DMS79 (cell line): ENCODE data around the gene C16orf90.
"Not testable (repeated sequence)": the region's sequence is repeated elsewhere in the genome, so short reads cannot be mapped to it uniquely, and the experiment has no call there.

Experiments used
- DNase-seq: peaks from one replicate; lab custom pipeline; 2025; lab: John Stamatoyannopoulos, UW

Gene C16orf90

DNA sequence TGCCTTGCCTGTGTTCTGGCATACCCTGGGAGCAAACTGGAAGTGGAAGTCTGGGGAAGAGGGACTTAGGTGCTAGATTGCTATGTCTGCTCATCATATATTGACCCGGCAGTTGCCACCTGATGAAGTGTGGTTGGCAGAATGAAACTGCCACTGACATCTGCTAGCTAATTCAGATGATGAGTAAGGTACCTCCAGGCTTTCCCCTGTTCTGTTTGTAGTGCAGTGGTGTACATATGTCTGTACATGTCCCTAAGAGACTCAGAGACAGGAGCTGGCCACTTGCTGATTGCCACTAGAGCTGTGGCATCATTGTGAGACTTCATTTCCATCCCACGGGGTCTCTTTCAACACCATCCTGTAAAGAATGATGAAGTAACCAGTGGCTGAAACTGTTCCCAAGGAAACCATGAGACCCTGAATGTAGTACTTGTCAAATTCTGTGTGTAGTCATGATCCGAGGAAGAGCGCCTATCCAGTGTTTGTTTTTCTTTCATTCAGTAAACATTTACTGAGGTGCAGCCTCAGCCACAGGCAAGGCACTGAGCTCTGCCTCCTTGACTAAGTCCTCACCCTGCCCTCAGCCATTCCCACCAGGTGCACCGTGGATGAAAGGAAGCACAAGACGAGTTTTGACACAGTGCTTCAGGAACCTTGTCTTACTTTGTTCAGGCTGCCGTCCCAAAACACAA, 18.7 kb upstream of the C16orf90 start:
- no peak for DNase-seq

GRCh38 chr16:3511286-3512180, 16.2 kb upstream of the C16orf90 start:
- no peak for DNase-seq

DNA sequence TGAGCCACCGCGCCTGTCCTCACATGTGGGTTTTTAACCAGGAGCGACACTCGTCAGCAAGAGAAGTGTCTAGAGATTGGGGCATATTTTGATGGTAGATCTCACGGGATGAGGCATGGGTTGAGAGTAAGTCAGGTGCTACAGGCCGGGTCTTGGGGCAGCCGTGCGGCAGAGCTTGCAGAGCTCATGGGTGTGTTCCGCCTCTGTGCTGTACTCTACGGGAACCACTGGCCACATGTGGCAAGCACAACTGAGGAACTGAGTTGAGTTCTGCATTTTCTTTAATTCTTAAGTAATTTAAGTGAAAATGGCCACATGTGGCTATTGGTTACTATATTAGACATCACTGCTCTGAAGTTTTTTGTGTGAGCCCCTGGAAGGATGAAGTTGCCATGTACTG, 15.1 kb upstream of the C16orf90 start:
- no peak for DNase-seq

- peak; percentile 63 for DNase-seq
These were observed 14.2 kb upstream of the C16orf90 start for GRCh38 chr16:3509470-3509928.

DNA sequence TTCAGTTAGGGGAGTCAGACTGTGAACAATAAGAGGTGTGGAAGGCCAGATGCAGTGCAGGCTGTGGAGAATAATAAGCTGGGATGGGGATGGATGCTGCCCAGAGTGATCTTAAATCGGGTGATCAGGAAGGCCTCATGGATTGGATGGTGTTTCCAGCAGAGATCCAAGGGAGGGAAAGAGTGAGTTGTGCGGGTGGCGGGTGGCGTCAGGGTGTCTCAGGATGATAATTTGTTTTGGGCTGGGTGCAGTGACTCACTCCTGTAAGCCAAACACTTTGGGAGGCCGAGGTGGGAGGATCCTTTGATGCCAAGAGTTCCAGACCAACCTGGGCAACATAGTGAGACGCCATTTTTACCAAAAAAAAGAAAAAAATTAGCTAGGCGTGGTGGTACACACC, 13.4 kb upstream of the C16orf90 start:
- no peak for DNase-seq

DNA sequence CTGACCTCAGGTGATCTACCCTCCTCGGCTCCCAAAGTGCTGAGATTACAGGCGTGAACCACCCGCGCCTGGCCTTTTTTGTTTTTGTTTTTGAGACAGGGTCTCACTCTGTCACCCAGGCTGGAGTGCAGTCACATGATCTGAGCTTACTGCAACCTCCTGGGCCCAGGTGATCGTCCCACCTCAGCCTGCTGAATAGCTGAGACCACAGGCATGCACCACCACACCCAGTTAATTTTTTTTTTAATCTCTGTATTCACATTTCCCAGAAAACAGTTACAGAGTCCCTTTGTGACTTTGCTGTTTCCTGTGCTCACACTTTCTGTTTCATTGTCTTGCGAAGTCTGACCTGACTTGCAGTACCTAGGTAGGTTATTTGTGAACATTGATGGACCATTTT, 8.2 kb upstream of the C16orf90 start:
- no peak for DNase-seq

DNA sequence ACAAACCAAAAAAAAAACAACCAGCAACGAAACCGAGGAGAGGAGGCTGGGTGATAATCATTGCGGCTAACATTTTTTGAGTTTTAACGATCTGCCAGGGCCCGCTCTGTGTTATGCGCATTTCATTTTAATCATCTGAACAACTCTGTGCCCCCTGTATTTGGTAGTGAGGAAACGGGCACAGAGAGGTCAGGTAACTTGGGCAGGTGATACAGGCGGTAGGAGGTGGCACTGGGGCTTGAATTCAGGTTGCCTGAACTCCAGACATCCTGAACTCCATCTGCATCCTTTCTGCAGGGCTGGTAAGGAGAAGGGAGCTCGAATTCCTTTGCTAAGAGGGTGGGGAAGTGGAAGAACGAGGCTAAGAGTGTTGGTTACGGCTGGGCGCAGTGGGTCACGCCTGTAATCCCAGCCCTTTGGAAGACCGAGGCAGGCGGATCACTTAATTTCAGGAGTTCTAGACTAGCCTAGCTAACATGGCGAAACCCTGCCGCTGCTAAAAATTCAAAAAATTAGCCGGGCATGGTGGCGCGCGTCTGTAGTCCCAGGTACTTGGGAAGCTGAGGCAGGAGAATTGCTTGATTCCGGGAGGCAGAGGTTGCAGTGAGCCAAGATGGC, 6.6 kb upstream of the C16orf90 start:
- no peak for DNase-seq

GRCh38 chr16:3501412-3501761, 6.1 kb upstream of the C16orf90 start:
- DNase-seq: not testable (repeated sequence)

- no peak for DNase-seq
These were observed 3.7 kb upstream of the C16orf90 start for GRCh38 chr16:3498988-3499387.

DNA sequence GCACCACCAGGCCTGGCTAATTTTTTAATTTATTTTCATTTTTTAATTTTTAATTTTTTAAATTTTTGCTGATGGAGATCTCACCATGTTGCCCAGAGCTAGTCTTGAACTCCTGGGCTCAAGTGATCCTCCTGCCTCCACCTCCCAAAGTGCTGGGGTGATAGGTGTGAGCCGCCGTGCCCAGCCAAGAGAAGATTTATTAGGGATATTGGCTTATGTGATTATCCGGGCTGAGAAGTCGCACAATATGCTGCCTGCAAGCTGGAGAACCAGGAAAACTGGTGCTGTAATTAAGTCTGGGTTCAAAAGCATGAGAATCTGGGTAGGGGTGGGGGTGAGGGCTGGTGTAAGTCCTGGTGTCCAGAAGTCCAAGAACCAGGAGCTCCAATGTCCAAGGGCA, 2.5 kb upstream of the C16orf90 start:
- DNase-seq: no peak

GRCh38 chr16:3496386-3496785, 1.1 kb upstream of the C16orf90 start:
- DNase-seq: no peak

DNA sequence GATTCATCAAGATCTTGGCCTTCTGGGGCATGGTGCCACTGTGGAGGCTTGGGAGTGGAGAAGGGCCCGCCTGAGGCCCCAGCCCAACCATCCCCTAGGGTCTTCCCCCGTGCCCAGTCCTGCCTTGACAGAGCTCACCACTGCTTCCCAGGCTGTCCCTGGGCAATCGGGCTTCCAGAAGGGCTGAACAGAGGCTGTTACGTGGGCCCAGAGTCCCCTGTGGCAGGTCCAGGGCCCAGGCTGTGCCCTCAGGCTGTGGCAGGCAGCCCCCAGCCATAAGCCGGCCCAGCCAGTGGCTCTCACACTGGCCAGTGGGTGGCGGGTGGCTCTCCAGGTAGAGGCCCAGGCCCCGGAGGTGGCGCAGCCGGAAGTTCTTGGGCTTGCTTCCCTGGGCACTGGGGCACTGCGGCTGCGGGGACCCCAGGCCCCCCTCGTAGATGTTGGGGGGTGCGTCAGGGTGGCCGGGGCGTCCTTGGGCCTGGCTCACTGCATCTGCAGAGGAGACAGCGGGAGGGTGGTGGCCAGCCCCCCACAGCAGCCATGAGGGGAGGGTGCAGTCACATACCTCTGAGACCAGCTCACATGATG, 809 bp downstream of the C16orf90 start:
- DNase-seq: no peak

DNA sequence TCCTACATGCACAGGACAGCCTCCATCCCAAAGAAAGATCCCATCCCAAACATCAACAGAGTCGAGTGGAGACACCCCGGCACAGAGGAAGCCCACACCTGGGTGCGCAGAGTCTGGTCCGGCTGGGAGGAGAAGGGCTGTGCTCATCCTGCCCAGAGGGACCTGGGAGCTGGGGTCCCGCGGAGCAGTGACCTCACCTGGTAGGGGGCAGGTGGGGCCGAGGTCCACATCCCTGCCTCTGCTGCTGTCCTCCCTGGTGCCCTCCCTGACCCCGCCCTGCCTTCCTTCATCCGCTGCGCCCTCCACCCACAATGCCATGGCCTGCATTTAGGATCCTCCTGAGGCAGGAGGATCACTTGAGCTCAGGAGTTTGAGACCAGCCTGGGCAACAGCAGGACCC, 2.9 kb downstream of the C16orf90 start:
- no peak for DNase-seq

DNA sequence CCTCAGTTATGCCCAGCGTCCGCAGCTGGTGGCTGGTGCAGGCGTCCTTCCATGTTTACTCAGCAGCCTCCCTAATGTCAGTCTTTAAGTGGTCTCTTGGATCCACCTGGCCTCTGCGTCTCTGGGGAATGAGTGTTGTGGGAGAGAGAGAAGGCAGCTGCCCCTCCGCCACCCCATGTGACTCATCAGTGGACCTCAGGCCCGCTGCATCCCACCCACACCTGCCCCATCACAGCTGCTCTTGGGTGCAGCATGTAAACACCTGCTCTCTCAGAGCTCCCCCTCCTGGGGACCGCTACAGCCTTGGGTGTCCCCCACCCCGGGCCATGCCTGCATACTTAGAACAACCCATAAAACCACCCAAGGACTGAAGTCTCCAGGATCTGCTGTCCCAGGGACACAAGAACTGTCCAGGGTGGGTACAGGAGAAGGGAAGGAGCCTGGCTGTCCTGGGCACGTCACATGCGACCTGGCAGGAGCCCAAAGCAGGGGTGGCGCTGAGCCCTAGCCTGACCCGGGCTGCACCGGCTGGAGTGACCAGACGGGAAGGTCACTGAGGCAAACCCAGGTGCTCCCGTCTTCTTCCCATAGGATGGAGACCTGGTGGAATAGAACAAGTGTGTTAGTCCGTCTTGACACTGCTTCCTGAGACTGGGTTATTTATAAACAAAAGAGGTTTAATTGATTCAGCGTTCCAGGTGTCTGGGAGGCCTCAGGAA, 4.2 kb downstream of the C16orf90 start:
- DNase-seq: peak; percentile 19

DNA sequence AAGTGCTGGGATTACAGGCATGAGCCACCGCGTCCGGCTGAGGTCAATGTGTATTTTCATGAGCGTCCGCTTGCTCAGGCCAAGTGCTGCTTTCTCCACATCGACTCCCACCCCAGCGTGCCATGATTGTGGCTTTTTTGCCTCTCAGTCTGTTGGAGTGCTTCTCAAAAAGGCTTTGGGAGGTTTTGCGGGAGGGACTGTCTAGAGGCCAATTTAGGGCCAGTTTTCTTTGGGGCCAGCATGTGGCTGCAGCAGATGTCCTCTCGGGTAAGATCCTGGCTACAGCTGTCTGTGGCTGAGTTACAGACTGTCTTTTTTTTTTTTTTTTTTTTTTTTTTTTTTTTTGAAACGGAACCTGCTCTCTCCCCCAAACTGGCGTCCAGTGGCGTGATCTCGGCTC, 6.5 kb downstream of the C16orf90 start:
- DNase-seq: no peak

GRCh38 chr16:3487521-3488410, 7.5 kb downstream of the C16orf90 start:
- DNase-seq: no peak

DNA sequence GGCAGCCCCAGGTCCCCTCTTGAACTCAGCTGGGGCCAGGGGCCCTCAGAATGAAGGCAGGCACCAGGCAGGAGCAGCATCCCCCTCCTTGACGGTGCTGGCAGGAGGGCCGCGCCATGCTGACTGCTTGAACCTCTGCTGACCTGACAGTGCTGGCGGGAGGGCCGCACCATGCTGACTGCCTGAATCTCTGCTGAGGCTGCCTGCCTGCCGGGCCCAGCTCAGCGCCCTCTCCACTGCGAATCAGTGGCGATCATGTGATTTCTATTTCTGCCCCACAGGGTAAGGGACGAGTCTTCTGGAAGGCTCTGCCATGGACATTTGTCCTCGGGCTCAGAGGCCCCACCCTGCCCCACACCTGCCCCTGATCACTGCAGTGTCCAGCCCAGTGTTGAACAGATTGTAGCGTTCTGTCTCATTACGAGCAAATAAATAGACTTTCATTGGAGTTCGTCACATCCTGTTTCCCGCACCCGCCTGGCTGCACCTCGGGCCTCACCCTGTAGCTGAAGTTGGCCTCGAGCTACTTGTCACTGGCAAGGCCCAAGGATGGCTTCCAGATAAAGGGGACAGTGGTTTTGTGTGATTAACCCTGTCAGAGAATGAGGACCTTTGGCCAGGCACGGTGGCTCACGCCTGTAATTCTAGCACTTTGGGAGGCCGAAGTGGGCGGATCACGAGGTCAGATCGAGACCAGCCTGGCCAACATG, 8.6 kb downstream of the C16orf90 start:
- DNase-seq: no peak

DNA sequence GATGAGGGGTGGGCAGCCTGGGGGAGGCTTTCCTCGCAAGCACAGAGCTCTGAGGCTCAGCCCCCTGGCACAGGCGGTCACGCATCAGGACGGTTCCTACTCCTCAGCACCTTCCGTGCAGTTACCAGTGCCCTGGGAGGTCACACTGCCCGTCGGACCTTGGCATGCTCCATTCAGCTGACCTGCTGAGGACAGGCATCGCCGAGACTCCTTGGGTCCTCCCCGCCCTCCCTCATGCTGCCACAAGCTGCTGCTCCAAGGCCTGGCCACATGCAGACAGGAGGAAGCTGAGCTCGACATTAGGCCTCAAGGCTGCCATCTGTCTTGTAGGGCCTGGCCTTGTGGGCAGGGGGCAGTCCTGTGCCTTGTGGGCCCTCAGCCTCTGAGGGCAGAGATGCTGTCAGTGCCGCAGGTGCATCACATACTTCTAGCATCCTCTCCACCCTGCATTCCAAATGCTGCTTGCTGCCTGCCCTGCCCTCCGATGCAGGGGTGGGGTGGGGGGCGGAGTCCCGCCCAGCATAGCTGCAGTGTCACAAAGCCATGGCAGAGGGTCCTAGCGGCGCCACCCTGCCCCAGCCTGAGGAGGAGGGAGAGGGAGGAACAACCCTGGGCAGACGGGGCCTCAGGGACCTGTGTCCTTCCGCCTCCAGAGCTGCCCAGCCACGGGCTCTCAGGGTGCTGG, 9.3 kb downstream of the C16orf90 start:
- no peak for DNase-seq

DNA sequence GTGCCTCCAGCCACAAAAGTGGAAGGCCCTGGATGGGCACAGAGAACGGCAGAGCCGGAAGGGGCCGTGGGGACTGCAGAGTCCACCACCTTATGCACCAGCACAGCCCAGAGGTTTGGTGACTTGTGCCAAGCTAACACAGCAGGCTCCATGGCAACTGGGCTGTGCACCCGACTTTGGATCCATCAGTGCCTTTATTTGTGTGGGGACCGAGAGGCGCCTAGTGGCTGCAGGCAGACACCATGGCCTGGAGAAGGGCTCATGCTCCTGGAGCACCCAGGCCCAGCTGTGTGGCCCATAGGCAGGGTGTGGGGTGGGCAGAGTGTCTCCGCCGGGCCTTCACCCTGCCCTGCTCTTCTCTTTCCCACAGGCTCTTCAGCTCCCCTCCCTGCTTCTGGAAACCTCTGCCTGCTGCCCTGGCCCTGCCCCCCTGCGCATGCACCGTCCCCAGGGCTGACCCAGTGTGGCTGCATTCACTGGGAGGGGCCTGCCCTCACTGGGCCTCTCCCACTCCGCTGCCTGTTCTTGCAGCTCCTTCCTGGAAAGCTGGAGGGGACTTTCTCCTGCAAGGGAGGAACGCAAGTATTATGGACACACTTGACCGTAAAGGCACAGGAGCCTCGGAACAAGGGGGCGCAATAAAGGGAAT, 10.1 kb downstream of the C16orf90 start:
- DNase-seq: no peak
